Naive thymus-derived CD4-positive, alpha-beta T cell (primary cell): Measurements from ENCODE around the gene C3orf22. TPM values are rescaled to one million over a fixed set of nuclear protein-coding genes. Genes with fewer than 3 reads are reported as not detected.

Experiments used
- ATAC-seq: fragments of 150-1000 bp; cut with Tn5 transposase; 2 replicates; pipeline ENCODE4 v1.10.0; 2021; ENCODE audit warnings: mild to moderate bottlenecking, moderate library complexity
- CTCF ChIA-PET: fragments of 350-600 bp; sonication (Branson Sonifier 250); formaldehyde crosslinking; loops from one replicate; lab custom pipeline; 2021; ENCODE audit warnings: antibody characterized with exemption; lab: Charles Lee
- POLR2A ChIA-PET: fragments of 350-600 bp; sonication (Branson Sonifier 250); formaldehyde crosslinking; loops from one replicate; lab custom pipeline; 2021; ENCODE audit warnings: antibody characterized with exemption, inconsistent platforms; lab: Charles Lee
- DNase-seq, 9 donors: peaks; one replicate each; pipeline versions ENCODE4 v3.0.0 to v3.0.0-alpha.2; 2020 to 2022; ENCODE audit warnings: mixed read lengths in 1 of 9
- H3K27ac ChIP-seq: one replicate; pipeline ENCODE4 v1.7.0; 2013; ENCODE audit warnings: mild to moderate bottlenecking, low read depth, low read length, moderate library complexity
- H3K27me3 ChIP-seq, 2 donors: one replicate each; pipeline ENCODE4 v1.7.0; 2013; ENCODE audit warnings: low read length in 2 of 2, mild to moderate bottlenecking in 2 of 2, moderate library complexity in 2 of 2; ENCODE audit not compliant: control insufficient read depth in 2 of 2, insufficient read depth in 2 of 2
- H3K36me3 ChIP-seq, 3 experiments: 1 replicate in 2 of 3; 2 replicates in 1 of 3; pipeline ENCODE4 v1.7.0; 2013; ENCODE audit warnings: low read length in 3 of 3, mild to moderate bottlenecking in 3 of 3, moderate library complexity in 1 of 3; ENCODE audit not compliant: insufficient read depth in 3 of 3, control insufficient read depth in 2 of 3
- H3K4me1 ChIP-seq, 2 donors: one replicate each; pipeline ENCODE4 v1.7.0; 2013; ENCODE audit warnings: low read length in 2 of 2, mild to moderate bottlenecking in 2 of 2, moderate library complexity in 1 of 2; ENCODE audit not compliant: control insufficient read depth in 2 of 2, insufficient read depth in 2 of 2
- H3K4me3 ChIP-seq: 2 replicates; pipeline ENCODE4 v1.7.0; 2013; ENCODE audit warnings: mild to moderate bottlenecking, low read length
- H3K9me3 ChIP-seq, 3 experiments: 1 replicate in 2 of 3; 2 replicates in 1 of 3; pipeline ENCODE4 v1.7.0; 2013; ENCODE audit warnings: low read length in 3 of 3; ENCODE audit not compliant: control insufficient read depth in 2 of 3
- H3K27ac Mint-ChIP-seq, 9 donors: one replicate each; pipeline ENCODE4 v1.8.0; 2020 to 2022; ENCODE audit warnings: mixed read lengths in 9 of 9, mild to moderate bottlenecking in 8 of 9, moderate library complexity in 5 of 9, inconsistent platforms in 2 of 9
- H3K27me3 Mint-ChIP-seq, 5 donors: one replicate each; pipeline ENCODE4 v1.8.0; 2021 to 2022; ENCODE audit warnings: mixed read lengths in 5 of 5, mild to moderate bottlenecking in 1 of 5
- H3K36me3 Mint-ChIP-seq, 5 donors: one replicate each; pipeline ENCODE4 v1.8.0; 2020 to 2022; ENCODE audit warnings: mixed read lengths in 5 of 5, mild to moderate bottlenecking in 3 of 5, inconsistent platforms in 1 of 5
- H3K4me1 Mint-ChIP-seq, 7 donors: one replicate each; pipeline ENCODE4 v1.8.0; 2020 to 2022; ENCODE audit warnings: mixed read lengths in 7 of 7, mild to moderate bottlenecking in 3 of 7, inconsistent platforms in 1 of 7
- H3K4me3 Mint-ChIP-seq, 10 donors: one replicate each; pipeline ENCODE4 v1.8.0; 2020 to 2022; ENCODE audit warnings: mild to moderate bottlenecking in 10 of 10, mixed read lengths in 10 of 10, moderate library complexity in 6 of 10, inconsistent platforms in 2 of 10
- H3K9me3 Mint-ChIP-seq, 11 donors: one replicate each; pipeline ENCODE4 v1.8.0; 2020 to 2022; ENCODE audit warnings: mixed read lengths in 11 of 11, mild to moderate bottlenecking in 4 of 11, inconsistent platforms in 1 of 11, moderate library complexity in 1 of 11
- intact Hi-C, 2 donors: fragments of 100-400 bp; cut with micrococcal nuclease; formaldehyde crosslinking; loops; one replicate each; pipeline ENCODE4 v1.15.1; 2023
- polyA plus RNA-seq, 2 donors: library from polyadenylated mRNA; unstranded; fragments of 300-500 nt; fragmentation: Illumina TruSeq; gene quantifications; one replicate each; pipeline ENCODE4 v1.2.3, GENCODE V29; 2021
- total RNA-seq, 6 experiments: library from RNA in 5 of 6; stranded (reverse) in 5 of 6; gene quantifications; 1 replicate in 5 of 6; 2 replicates in 1 of 6; pipeline ENCODE4 v1.2.3 and lab custom pipeline; 2021 to 2026

The C3orf22 gene
- total and polyA plus RNA-seq, 7 experiments from 2014 or later, result not detected

DNA sequence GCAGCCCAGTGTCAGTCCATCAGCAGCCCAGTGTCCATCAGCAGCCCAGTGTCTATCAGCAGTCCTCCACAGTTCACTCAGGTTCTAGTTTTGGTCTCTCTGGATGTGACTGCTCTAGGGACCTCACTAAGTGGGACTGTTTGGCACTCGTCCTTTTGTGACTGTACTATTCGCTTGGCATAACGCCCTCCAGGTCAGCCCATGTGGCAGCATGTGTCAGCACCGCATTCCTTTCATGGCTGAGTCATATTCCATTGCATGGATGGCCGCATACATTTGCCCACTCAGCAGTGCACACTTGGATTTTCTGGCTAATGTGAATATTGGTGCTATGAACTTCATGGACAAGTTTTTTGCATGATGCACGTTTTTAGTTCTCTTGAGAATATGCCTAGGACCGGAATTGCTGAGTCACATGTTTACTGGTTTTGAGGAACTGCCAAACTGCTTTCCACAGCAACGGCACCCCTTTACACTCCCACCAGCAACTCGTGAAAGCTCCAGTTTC lies 18.3 kb downstream of the C3orf22 start:
- Histone ChIP-seq H3K27me3 (no peaks in the 10 kb centered on the region), H3K36me3 (no peaks in the 10 kb centered on the region), H3K27ac (no peak overlapping the region), H3K4me1 (no peaks in the 10 kb centered on the region), H3K9me3 (no peaks in the 10 kb centered on the region), H3K4me3 (no peak overlapping the region)
- intact Hi-C loops, result no loop called here
- peaks cover 0 to 15% (median 0%) of the 10 kb centered on the region in 7 donors for H3K4me1 Mint-ChIP-seq
- H3K36me3 Mint-ChIP-seq, result no peaks in the 10 kb centered on the region
- ChIA-PET POLR2A (no interaction called here), CTCF (no interaction called here)
- H3K9me3 Mint-ChIP-seq, result peaks cover 0 to 3% (median 0%) of the 10 kb centered on the region in 11 donors
- no peak overlapping the region for H3K4me3 Mint-ChIP-seq
- H3K27me3 Mint-ChIP-seq, result peaks cover 0 to 23% (median 16%) of the 10 kb centered on the region in 5 donors
- ATAC-seq, result peak; percentile 71
- no peak overlapping the region for H3K27ac Mint-ChIP-seq
- DNase-seq, result peak in 1 of 9 donors; percentile 2

DNA sequence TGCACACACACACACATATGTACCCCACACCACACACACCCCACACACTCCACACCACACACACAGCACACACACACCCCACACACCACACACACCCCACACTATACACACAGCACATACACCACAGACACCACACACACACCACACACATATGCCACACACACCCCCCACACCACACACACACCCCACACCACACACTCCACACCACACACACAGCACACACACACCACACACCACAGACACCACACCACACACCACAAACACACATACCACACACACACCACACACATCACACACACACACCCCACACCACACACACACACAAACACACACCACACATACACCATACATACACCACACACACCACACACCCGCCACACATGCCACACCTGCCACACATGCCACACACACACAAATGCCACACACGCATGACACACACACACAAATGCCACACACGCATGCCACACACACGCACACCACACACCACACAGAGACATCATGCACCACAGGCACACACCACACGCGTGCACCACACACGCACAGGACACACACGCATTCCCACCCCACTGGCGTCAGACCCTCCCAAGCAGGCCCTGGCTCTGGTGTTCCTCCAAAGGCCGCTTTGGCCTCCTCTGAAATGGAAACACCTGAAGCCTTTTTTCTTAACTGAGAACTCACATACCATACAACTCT lies 19.0 kb downstream of the C3orf22 start:
- no peaks in the 10 kb centered on the region for H3K36me3 ChIP-seq
- no peak overlapping the region for H3K27ac ChIP-seq
- DNase-seq (no peak), ATAC-seq (no peak)
- no peaks in the 10 kb centered on the region for H3K4me1 ChIP-seq
- no peaks in the 10 kb centered on the region for H3K27me3 ChIP-seq
- no peaks in the 10 kb centered on the region for H3K9me3 ChIP-seq
- CTCF ChIA-PET, result no interaction called here
- Mint-ChIP-seq H3K4me1 (peaks cover 0 to 15% (median 0%) of the 10 kb centered on the region in 7 donors), H3K27ac (no peak overlapping the region), H3K4me3 (no peak overlapping the region), H3K36me3 (no peaks in the 10 kb centered on the region), H3K27me3 (peaks cover 0 to 30% (median 16%) of the 10 kb centered on the region in 5 donors), H3K9me3 (peaks cover 0 to 3% (median 0%) of the 10 kb centered on the region in 11 donors)
- intact Hi-C loops, result no loop called here
- no peak overlapping the region for H3K4me3 ChIP-seq
- POLR2A ChIA-PET, result no interaction called here

DNA sequence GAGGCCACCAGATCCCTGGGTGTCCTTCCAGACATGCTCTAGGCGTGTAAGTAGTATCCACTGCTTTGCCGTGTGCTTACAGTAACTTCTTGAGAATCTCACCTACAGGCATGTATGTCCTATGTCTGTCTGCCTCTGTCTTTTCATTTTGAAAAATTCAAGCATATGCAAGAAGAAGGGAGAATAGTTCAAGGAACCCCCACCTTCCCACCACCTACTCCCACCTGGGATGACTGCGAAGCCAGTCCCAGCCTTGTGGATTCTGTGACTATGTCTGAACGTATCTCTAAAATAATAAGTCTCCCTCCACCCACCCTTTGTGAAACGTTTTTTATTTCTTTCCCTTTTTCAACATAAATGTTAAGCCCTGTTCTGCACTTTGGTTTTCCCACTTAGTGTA lies 19.8 kb downstream of the C3orf22 start:
- H3K36me3 ChIP-seq, result no peaks in the 10 kb centered on the region
- ChIA-PET CTCF (no interaction called here), POLR2A (no interaction called here)
- no peak overlapping the region for H3K4me3 ChIP-seq
- H3K27ac ChIP-seq, result no peak overlapping the region
- intact Hi-C loops, result no loop called here
- no peaks in the 10 kb centered on the region for H3K36me3 Mint-ChIP-seq
- H3K9me3 ChIP-seq, result no peaks in the 10 kb centered on the region
- no peaks in the 10 kb centered on the region for H3K27me3 ChIP-seq
- peaks cover 0 to 15% (median 0%) of the 10 kb centered on the region in 7 donors for H3K4me1 Mint-ChIP-seq
- no peaks in the 10 kb centered on the region for H3K4me1 ChIP-seq
- ATAC-seq (no peak), DNase-seq (no peak)
- H3K9me3 Mint-ChIP-seq, result peaks cover 0 to 3% (median 0%) of the 10 kb centered on the region in 11 donors
- H3K4me3 Mint-ChIP-seq, result no peak overlapping the region
- peaks cover under 1 to 37% (median 22%) of the 10 kb centered on the region in 5 donors for H3K27me3 Mint-ChIP-seq
- no peak overlapping the region for H3K27ac Mint-ChIP-seq

DNA sequence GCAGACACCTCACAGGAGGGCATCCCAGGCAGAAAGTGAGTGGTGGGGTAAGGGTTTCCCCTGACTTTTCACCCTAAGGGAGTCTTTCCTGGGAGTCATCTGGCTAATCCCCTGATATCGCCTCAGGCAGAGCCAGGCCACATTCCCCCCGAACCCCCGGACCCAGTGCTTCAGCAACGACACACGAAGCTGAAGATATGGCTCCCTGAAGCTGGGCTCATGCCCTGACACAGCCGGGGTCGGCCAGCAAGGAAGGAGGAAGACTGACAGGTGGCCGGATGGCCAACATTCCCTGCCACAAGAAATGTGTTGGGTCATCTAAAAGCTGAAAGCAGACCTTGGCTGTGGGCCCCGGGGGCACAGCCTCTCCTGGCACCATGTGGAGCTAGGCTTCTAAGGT lies 20.4 kb downstream of the C3orf22 start:
- Mint-ChIP-seq H3K4me3 (no peak overlapping the region), H3K9me3 (peaks cover 0 to 3% (median 0%) of the 10 kb centered on the region in 11 donors), H3K4me1 (peaks cover 0 to 15% (median 0%) of the 10 kb centered on the region in 7 donors), H3K27me3 (peaks cover 7 to 37% (median 22%) of the 10 kb centered on the region in 5 donors), H3K27ac (no peak overlapping the region), H3K36me3 (no peaks in the 10 kb centered on the region)
- H3K4me3 ChIP-seq, result no peak overlapping the region
- POLR2A ChIA-PET, result no interaction called here
- ATAC-seq (no peak), DNase-seq (peak in 1 of 9 donors; percentile 3)
- no peaks in the 10 kb centered on the region for H3K36me3 ChIP-seq
- intact Hi-C loops, result no loop called here
- H3K4me1 ChIP-seq, result no peaks in the 10 kb centered on the region
- no peaks in the 10 kb centered on the region for H3K9me3 ChIP-seq
- no peaks in the 10 kb centered on the region for H3K27me3 ChIP-seq
- CTCF ChIA-PET, result no interaction called here
- H3K27ac ChIP-seq, result no peak overlapping the region

DNA sequence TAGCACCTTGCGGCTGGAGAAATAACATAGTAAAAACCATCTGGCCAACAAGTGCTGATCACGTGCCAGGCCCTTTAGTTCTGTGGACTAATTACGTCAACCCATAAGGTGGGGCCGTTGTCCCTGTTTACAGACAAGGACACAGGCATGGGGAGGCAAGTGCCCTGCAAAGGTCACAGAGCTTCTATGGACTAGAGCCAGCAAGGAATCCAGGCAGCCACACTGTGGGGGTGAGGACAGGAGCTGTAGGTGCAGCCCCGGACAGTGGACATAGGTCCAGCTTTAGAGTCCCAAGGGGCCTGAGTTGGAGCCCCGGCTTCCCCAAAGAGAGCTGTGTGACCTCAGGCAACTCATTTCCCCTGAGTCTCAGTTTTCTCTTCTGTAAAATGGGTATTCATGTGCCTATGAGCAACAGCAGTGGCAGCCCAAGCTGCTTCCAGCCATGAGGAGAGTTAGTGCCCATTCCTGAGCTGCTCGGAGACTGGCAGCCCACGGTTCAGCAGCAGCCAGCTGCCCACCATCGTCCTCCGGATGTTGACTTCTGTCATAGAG lies 20.9 kb downstream of the C3orf22 start:
- no peaks in the 10 kb centered on the region for H3K4me1 ChIP-seq
- CTCF ChIA-PET, result no interaction called here
- no peak for ATAC-seq

GRCh38 chr3:126537116-126537729 lies 21.5 kb downstream of the C3orf22 start:
- Mint-ChIP-seq H3K4me3 (no peak overlapping the region), H3K27ac (no peak overlapping the region), H3K9me3 (peaks cover 0 to 3% (median 0%) of the 10 kb centered on the region in 11 donors), H3K36me3 (no peaks in the 10 kb centered on the region), H3K4me1 (peaks cover 0 to 15% (median 0%) of the 10 kb centered on the region in 7 donors), H3K27me3 (peaks cover 13 to 32% (median 22%) of the 10 kb centered on the region in 5 donors)
- Histone ChIP-seq H3K4me1 (no peaks in the 10 kb centered on the region), H3K27ac (no peak overlapping the region), H3K4me3 (no peak overlapping the region), H3K27me3 (no peaks in the 10 kb centered on the region), H3K36me3 (no peaks in the 10 kb centered on the region), H3K9me3 (no peaks in the 10 kb centered on the region)
- intact Hi-C loops, result no loop called here
- ChIA-PET POLR2A (no interaction called here), CTCF (interaction anchor here (0.9 kb wide), 1 partner anchor 10 kb away, joined by 3 read pairs; no protein-coding TSS in a partner anchor)
- DNase-seq (no peak), ATAC-seq (no peak)

More for the DNA sequence above, 20.9 kb downstream of the C3orf22 start:
- Histone ChIP-seq H3K9me3 (no peaks in the 10 kb centered on the region), H3K27me3 (no peaks in the 10 kb centered on the region), H3K36me3 (no peaks in the 10 kb centered on the region), H3K27ac (no peak overlapping the region), H3K4me3 (no peak overlapping the region)
- Mint-ChIP-seq H3K4me3 (no peak overlapping the region), H3K9me3 (peaks cover 0 to 3% (median 0%) of the 10 kb centered on the region in 11 donors), H3K4me1 (peaks cover 0 to 15% (median 0%) of the 10 kb centered on the region in 7 donors), H3K27me3 (peaks cover 9 to 32% (median 22%) of the 10 kb centered on the region in 5 donors), H3K36me3 (no peaks in the 10 kb centered on the region), H3K27ac (no peak overlapping the region)
- DNase-seq, result no peak
- POLR2A ChIA-PET, result no interaction called here
- intact Hi-C loops, result no loop called here
